Smooth muscle cell (in vitro differentiated cells): ENCODE data around the gene LPIN2. TPM values are rescaled to one million over a fixed set of nuclear protein-coding genes. Genes with fewer than 3 reads are reported as not detected.
"Not testable (repeated sequence)": the region's sequence is repeated elsewhere in the genome, so short reads cannot be mapped to it uniquely, and the experiment has no call there.

ENCODE experiments used
- DNase-seq: peaks from one replicate; lab custom pipeline; 2025; ENCODE audit not compliant: unreplicated experiment; lab: John Stamatoyannopoulos, UW
- H2AFZ ChIP-seq: fragments of 200-600 bp; sonication (generic); 2 replicates; pipeline ENCODE4 v1.6.0; 2016; ENCODE audit warnings: antibody characterized with exemption, low read depth, mild to moderate bottlenecking
- H3F3A ChIP-seq: fragments of 200-600 bp; sonication (generic); 2 replicates; pipeline ENCODE4 v1.6.0; 2017; ENCODE audit warnings: antibody characterized with exemption, low read depth
- H3K27ac ChIP-seq: fragments of 200-600 bp; sonication (generic); 2 replicates; pipeline ENCODE4 v1.5.1; 2016; ENCODE audit warnings: low read depth, mild to moderate bottlenecking
- H3K27me3 ChIP-seq: fragments of 200-600 bp; sonication (generic); 2 replicates; pipeline ENCODE4 v1.6.1; 2016; ENCODE audit warnings: low read depth, mild to moderate bottlenecking
- H3K36me3 ChIP-seq: fragments of 200-600 bp; sonication (generic); 2 replicates; pipeline ENCODE4 v1.5.1; 2016; ENCODE audit warnings: low read depth
- H3K4me1 ChIP-seq: fragments of 200-600 bp; sonication (generic); 2 replicates; pipeline ENCODE4 v1.5.1; 2016; ENCODE audit warnings: low read depth
- H3K4me2 ChIP-seq: fragments of 200-600 bp; sonication (generic); 2 replicates; pipeline ENCODE4 v1.6.0; 2016; ENCODE audit warnings: mild to moderate bottlenecking
- H3K4me3 ChIP-seq: fragments of 200-600 bp; sonication (generic); 2 replicates; pipeline ENCODE4 v1.5.1; 2016; ENCODE audit warnings: mild to moderate bottlenecking
- H3K79me2 ChIP-seq: fragments of 200-600 bp; sonication (generic); 2 replicates; pipeline ENCODE4 v1.6.0; 2016; ENCODE audit warnings: low read depth, mild to moderate bottlenecking
- H3K9ac ChIP-seq: fragments of 200-600 bp; sonication (generic); 2 replicates; pipeline ENCODE4 v1.6.0; 2016; ENCODE audit warnings: low read depth
- H3K9me3 ChIP-seq: fragments of 200-600 bp; sonication (generic); replicated peaks from 2 replicates; pipeline ENCODE4 v1.5.1; 2016; ENCODE audit warnings: low read depth
- H4K20me1 ChIP-seq: fragments of 200-600 bp; sonication (generic); 2 replicates; pipeline ENCODE4 v1.6.0; 2016; ENCODE audit warnings: low read depth
- WGBS: methylation state at CpG from one replicate; pipeline ENCODE4 v1.1.7; 2016; ENCODE audit warnings: low lambda C conversion rate; 5-methylcytosine and 5-hydroxymethylcytosine counted together
- polyA plus RNA-seq: library from polyadenylated mRNA; unstranded; fragments of >200 nt; fragmentation: Nextera tagmentation; extraction: Ambion mirVana; gene quantifications from 2 replicates; pipeline ENCODE4 v1.2.1, GENCODE V29; 2016
- total RNA-seq: library from RNA; depleted of rRNA; stranded (reverse); fragments of >200 nt; gene quantifications from 2 replicates; pipeline ENCODE4 v1.2.3, GENCODE V29; 2014
- TF ChIP-seq, protein P1 (sequence below): fragments of 200-600 bp; sonication (generic); IDR thresholded peaks from 2 replicates; pipeline ENCODE4 v1.5.1; 2017; ENCODE audit warnings: borderline replicate concordance, mild to moderate bottlenecking, antibody characterized with exemption; ENCODE audit not compliant: insufficient read depth, poor library complexity, severe bottlenecking

LPIN2 gene
- total and polyA plus RNA-seq, 2 experiments from 2014 or later: 15.4 to 20.0 TPM

DNA sequence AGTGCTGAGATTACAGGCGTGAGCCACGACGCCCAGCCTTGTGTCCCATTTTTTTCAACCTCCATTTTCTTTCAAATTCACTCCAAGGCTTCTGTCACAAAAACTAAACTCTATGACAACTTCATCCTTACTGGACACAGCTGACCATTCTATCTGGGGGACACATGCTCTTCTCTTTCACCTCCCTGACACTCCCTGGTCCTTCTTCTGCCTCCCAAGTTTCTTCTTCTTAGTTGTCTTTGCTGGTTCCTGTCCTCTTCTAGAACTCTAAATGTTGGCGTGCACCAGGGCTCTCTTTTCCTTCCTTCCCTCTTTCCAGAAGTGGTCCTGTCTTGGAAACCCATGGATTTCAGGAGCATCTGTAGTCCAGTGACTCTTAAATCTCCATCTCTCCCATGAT, 40.1 kb upstream of the LPIN2 start:
- Histone ChIP-seq H3K9ac (no peak overlapping the region), H3K36me3 (no peaks in the 10 kb centered on the region), H3K79me2 (no peaks in the 10 kb centered on the region), H2AFZ (no peak overlapping the region), H3K4me2 (no peak overlapping the region), H3K4me1 (peaks cover 9% of the 10 kb centered on the region), H4K20me1 (no peaks in the 10 kb centered on the region), H3K27ac (no peak overlapping the region), H3K27me3 (no peaks in the 10 kb centered on the region), H3K9me3 (no peaks in the 10 kb centered on the region), H3K4me3 (no peak overlapping the region), H3F3A (peaks cover 9% of the 10 kb centered on the region)
- WGBS: 96% methylated on average over 4 of the region's 4 CpGs
- TF ChIP-seq, protein P1, sequence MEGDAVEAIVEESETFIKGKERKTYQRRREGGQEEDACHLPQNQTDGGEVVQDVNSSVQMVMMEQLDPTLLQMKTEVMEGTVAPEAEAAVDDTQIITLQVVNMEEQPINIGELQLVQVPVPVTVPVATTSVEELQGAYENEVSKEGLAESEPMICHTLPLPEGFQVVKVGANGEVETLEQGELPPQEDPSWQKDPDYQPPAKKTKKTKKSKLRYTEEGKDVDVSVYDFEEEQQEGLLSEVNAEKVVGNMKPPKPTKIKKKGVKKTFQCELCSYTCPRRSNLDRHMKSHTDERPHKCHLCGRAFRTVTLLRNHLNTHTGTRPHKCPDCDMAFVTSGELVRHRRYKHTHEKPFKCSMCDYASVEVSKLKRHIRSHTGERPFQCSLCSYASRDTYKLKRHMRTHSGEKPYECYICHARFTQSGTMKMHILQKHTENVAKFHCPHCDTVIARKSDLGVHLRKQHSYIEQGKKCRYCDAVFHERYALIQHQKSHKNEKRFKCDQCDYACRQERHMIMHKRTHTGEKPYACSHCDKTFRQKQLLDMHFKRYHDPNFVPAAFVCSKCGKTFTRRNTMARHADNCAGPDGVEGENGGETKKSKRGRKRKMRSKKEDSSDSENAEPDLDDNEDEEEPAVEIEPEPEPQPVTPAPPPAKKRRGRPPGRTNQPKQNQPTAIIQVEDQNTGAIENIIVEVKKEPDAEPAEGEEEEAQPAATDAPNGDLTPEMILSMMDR: no peak
- DNase-seq: no peak

DNA sequence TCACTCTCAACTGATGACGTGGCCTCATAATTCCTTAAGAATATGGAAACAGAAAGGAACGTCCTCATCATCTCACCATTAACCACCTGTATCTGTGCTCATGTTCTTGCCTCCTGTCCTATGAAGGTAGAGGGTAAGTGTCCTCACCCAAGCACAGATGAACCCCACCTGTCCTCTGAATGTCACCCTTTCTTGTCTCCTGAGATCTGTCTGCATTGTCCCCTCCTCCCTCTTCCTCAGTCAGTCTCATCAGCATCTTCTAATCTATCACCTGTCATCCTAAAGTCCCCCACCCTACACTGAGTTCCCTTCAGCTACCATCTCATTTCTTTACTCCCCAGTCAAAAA, 39.4 kb upstream of the LPIN2 start:
- DNase-seq: no peak
- Histone ChIP-seq H2AFZ (no peak overlapping the region), H3K27ac (no peak overlapping the region), H3K9ac (no peak overlapping the region), H3K4me1 (peaks cover 9% of the 10 kb centered on the region), H3K79me2 (no peaks in the 10 kb centered on the region), H3K4me2 (no peak overlapping the region), H3K4me3 (no peak overlapping the region), H4K20me1 (no peaks in the 10 kb centered on the region), H3K27me3 (no peaks in the 10 kb centered on the region), H3K36me3 (no peaks in the 10 kb centered on the region), H3K9me3 (no peaks in the 10 kb centered on the region), H3F3A (peaks cover 9% of the 10 kb centered on the region)
- TF ChIP-seq, protein P1: no peak
- WGBS: 93% methylated on average over 2 of the region's 2 CpGs

DNA sequence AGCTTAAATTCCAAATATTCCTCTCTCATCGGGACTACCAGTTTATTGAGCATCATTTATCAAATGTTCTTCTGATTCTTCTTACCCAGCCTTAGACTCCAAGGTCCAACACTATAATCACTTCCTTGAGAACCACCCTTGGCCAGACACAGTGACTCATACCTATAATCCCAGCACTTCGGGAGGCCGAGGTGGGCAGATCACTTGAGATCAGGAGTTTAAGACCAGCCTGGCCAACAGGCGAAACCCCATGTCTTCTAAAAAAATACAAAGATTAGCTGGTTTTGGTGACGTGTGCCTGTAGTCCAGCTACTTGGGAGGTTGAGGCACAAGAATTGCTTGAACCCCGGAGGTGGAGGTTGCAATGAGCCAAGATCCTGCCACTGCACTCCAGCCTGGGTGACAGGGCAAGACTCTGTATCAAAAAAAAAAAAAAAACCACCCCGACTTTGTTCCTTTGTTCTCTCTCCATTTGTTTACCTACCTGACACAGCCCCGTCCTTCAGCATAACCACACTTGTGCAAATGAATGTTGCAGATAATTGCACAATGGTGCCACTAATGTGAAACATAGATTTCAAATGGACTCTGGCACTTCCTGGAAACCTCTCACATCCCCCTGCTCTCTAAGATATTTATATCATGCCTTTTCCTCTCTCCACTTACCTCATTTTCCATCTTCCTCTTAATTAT, 38.9 kb upstream of the LPIN2 start:
- peaks cover 9% of the 10 kb centered on the region for H3F3A ChIP-seq
- no peak for DNase-seq
- TF ChIP-seq, protein P1: no peak
- H3K36me3 ChIP-seq: no peaks in the 10 kb centered on the region
- H3K4me3 ChIP-seq: no peak overlapping the region
- no peak overlapping the region for H2AFZ ChIP-seq
- H3K4me2 ChIP-seq: no peak overlapping the region
- 52% methylated on average over 8 of the region's 8 CpGs for WGBS
- H3K27me3 ChIP-seq: no peaks in the 10 kb centered on the region
- no peak overlapping the region for H3K9ac ChIP-seq
- H4K20me1 ChIP-seq: no peaks in the 10 kb centered on the region
- no peaks in the 10 kb centered on the region for H3K79me2 ChIP-seq
- H3K4me1 ChIP-seq: peaks cover 9% of the 10 kb centered on the region
- no peak overlapping the region for H3K27ac ChIP-seq
- H3K9me3 ChIP-seq: no peaks in the 10 kb centered on the region

DNA sequence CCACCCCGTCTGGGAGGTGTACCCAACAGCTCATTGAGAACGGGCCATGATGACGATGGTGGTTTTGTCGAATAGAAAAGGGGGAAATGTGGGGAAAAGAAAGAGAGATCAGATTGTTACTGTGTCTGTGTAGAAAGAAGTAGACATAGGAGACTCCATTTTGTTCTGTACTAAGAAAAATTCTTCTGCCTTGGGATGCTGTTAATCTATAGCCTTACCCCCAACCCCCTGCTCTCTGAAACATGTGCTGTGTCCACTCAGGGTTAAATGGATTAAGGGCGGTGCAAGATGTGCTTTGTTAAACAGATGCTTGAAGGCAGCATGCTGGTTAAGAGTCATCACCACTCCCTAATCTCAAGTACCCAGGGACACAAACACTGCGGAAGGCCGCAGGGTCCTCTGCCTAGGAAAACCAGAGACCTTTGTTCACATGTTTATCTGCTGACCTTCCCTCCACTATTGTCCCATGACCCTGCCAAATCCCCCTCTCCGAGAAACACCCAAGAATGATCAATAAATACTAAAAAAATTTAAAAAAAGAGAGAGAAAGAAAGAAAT, 37.0 kb upstream of the LPIN2 start:
- H3K27ac ChIP-seq, H3K4me2 ChIP-seq, H3K9me3 ChIP-seq, H3K9ac ChIP-seq, H4K20me1 ChIP-seq, H3K36me3 ChIP-seq, H3K27me3 ChIP-seq, H3K4me3 ChIP-seq, H3F3A ChIP-seq, DNase-seq, H2AFZ ChIP-seq, H3K79me2 ChIP-seq: not testable (repeated sequence)
- H3K4me1 ChIP-seq: peaks cover 14% of the 10 kb centered on the region
- WGBS: 73% methylated on average over 6 of the region's 8 CpGs
